Fibroblast of lung (primary cell): ENCODE results near the gene PFKFB2. TPM values are rescaled to one million over a fixed set of nuclear protein-coding genes. Genes with fewer than 3 reads are reported as not detected.

ENCODE experiments used
- DNase-seq, 2 donors: peaks; one replicate each; pipeline versions ENCODE4 v3.0.0 to v3.0.0-alpha.2; 2010; ENCODE audit warnings: low read depth in 2 of 2
- H2AFZ ChIP-seq: 2 replicates; pipeline ENCODE4 v1.5.1; 2012; ENCODE audit warnings: low read length, control low read depth, inconsistent platforms
- H3K27ac ChIP-seq: 2 replicates; pipeline ENCODE4 v1.5.1; 2011; ENCODE audit warnings: low read length, control low read depth; ENCODE audit not compliant: insufficient read depth
- H3K27me3 ChIP-seq: 2 replicates; pipeline ENCODE4 v1.5.1; 2011; ENCODE audit warnings: mild to moderate bottlenecking, low read length; ENCODE audit not compliant: control insufficient read depth, insufficient read depth
- H3K36me3 ChIP-seq: 2 replicates; pipeline ENCODE4 v1.5.1; 2011; ENCODE audit warnings: low read length; ENCODE audit not compliant: control insufficient read depth, insufficient read depth
- H3K4me1 ChIP-seq: 2 replicates; pipeline ENCODE4 v1.5.1; 2011; ENCODE audit warnings: low read length; ENCODE audit not compliant: control insufficient read depth, insufficient read depth; ENCODE audit errors: extremely low read depth
- H3K4me2 ChIP-seq: 2 replicates; pipeline ENCODE4 v1.5.1; 2011; ENCODE audit warnings: low read length, control low read depth; ENCODE audit not compliant: insufficient read depth; ENCODE audit errors: extremely low read depth
- H3K4me3 ChIP-seq, 4 experiments: fragments of 200-600 bp in 1 of 4; sonication (generic) in 1 of 4; replicated peaks in 1 of 4; 2 replicates each; pipeline ENCODE4 v1.5.1; 2011 to 2016; ENCODE audit warnings: low read length in 4 of 4, low read depth in 3 of 4, mild to moderate bottlenecking in 3 of 4, control low read depth in 2 of 4, inconsistent platforms in 1 of 4, mixed read lengths in 1 of 4; ENCODE audit not compliant: insufficient read depth in 1 of 4; ENCODE audit errors: control extremely low read depth in 1 of 4
- H3K79me2 ChIP-seq: 2 replicates; pipeline ENCODE4 v1.5.1; 2012; ENCODE audit warnings: mild to moderate bottlenecking, low read length, inconsistent platforms; ENCODE audit not compliant: control insufficient read depth, insufficient read depth
- H3K9ac ChIP-seq: 2 replicates; pipeline ENCODE4 v1.5.1; 2011; ENCODE audit warnings: mild to moderate bottlenecking, low read length, control low read depth; ENCODE audit not compliant: insufficient read depth
- H3K9me3 ChIP-seq: 2 replicates; pipeline ENCODE4 v1.5.1; 2012; ENCODE audit warnings: low read depth, low read length; ENCODE audit not compliant: control insufficient read depth, insufficient read depth
- H4K20me1 ChIP-seq: 2 replicates; pipeline ENCODE4 v1.5.1; 2011; ENCODE audit warnings: low read length; ENCODE audit not compliant: control insufficient read depth, insufficient read depth; ENCODE audit errors: extremely low read depth
- EZH2 ChIP-seq: IDR thresholded peaks from 2 replicates; pipeline ENCODE4 v1.5.1; 2012; ENCODE audit warnings: low read length, control low read depth, mild to moderate bottlenecking; ENCODE audit errors: missing control alignments
- polyA plus RNA-seq, 2 donors: library from polyadenylated mRNA; depleted of rRNA in 1 of 2; stranded (reverse) in 1 of 2; unstranded in 1 of 2; fragments of >200 nt; gene quantifications; 2 replicates each; pipeline ENCODE4 v1.2.1, GENCODE V29; 2011 to 2012; ENCODE audit warnings: missing spikeins in 1 of 2
- total RNA-seq: library from RNA; depleted of rRNA; stranded (reverse); fragments of >200 nt; gene quantifications from 2 replicates; pipeline ENCODE4 v1.2.1, GENCODE V29; 2014
- TF ChIP-seq, protein P1 (sequence below), 2 donors: IDR thresholded peaks in 1 of 2; conservative IDR thresholded peaks in 1 of 2; 1 replicate in 1 of 2; 2 replicates in 1 of 2; pipeline ENCODE4 v1.5.1; 2011 to 2012; ENCODE audit warnings: low read length in 2 of 2, control low read depth in 1 of 2, inconsistent platforms in 1 of 2, low read depth in 1 of 2, mild to moderate bottlenecking in 1 of 2

Gene PFKFB2
- total and polyA plus RNA-seq, 2 donors (not counting 1 experiment from before 2014, with no cell fraction given) = 3.2 to 7.6 TPM

DNA sequence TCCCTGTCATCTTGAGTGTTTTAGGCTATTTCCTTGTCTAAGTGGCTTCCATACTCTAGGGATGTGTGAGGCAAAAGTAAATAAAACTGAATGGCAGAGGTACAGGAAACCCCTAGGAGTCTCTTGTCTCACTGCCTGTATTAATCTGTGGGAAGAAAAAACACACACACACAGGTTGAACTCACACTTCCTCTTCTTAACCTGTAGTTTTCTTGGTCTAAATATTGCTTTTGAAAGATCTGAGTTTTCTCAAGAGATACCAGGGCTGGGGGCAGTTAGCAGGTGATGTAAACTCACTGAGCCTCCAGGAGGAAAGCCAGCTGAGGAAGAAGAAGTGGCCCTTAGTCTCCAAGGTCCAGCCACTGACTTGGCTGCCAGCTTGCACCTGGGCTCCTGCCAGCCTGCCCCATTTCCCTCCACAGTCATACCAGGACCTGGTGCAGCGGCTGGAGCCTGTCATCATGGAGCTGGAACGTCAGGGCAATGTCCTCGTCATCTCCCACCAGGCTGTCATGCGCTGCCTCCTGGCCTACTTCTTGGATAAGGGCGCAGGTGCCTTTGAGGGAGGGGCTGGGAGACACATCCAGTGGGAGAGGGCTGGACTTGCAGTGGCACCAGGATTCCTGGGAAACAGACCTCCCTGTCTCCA, 16.9 kb downstream of the PFKFB2 start:
- Histone ChIP-seq H3K27ac (no peak overlapping the region), H3K4me3 (no peak overlapping the region), H3K4me1 (no peaks in the 10 kb centered on the region), H3K9me3 (no peaks in the 10 kb centered on the region), H3K4me2 (no peak overlapping the region), H3K27me3 (no peaks in the 10 kb centered on the region), H3K9ac (no peak overlapping the region), H4K20me1 (no peaks in the 10 kb centered on the region), H3K79me2 (no peaks in the 10 kb centered on the region), H3K36me3 (no peaks in the 10 kb centered on the region), H2AFZ (no peak overlapping the region)
- TF ChIP-seq, protein P1, sequence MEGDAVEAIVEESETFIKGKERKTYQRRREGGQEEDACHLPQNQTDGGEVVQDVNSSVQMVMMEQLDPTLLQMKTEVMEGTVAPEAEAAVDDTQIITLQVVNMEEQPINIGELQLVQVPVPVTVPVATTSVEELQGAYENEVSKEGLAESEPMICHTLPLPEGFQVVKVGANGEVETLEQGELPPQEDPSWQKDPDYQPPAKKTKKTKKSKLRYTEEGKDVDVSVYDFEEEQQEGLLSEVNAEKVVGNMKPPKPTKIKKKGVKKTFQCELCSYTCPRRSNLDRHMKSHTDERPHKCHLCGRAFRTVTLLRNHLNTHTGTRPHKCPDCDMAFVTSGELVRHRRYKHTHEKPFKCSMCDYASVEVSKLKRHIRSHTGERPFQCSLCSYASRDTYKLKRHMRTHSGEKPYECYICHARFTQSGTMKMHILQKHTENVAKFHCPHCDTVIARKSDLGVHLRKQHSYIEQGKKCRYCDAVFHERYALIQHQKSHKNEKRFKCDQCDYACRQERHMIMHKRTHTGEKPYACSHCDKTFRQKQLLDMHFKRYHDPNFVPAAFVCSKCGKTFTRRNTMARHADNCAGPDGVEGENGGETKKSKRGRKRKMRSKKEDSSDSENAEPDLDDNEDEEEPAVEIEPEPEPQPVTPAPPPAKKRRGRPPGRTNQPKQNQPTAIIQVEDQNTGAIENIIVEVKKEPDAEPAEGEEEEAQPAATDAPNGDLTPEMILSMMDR (conservative IDR thresholded peaks at IDR 0.05 in 1 of 2, IDR thresholded peaks at IDR 0.05 in 1 of 2; ENCODE audit: low read depth in 1 of 2, low read length in 2 of 2) = no peak
- TF ChIP-seq EZH2 = no peak
- DNase-seq = no peak

DNA sequence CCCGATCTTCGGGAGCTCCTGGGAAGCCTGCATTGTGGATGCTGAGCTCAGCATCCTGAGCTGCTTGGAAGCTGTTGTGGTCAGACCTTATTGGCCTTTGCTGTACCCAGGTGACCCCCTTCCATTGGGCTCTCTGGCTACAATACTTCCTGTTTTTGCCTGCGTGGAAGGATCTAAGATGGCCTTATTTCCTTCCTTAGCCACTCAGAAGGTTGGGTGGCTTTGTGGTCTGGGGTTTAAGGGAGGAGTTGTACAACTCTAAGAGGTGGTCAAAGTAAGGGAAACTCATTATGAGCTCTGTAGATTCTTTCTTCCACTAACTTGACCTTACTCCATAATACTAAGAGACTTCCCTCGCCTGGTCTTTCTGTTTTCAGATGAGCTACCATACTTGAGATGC, 17.7 kb downstream of the PFKFB2 start:
- no peak overlapping the region for H2AFZ ChIP-seq
- no peaks in the 10 kb centered on the region for H3K4me1 ChIP-seq
- no peaks in the 10 kb centered on the region for H4K20me1 ChIP-seq
- no peaks in the 10 kb centered on the region for H3K9me3 ChIP-seq
- H3K27ac ChIP-seq = no peak overlapping the region
- no peak overlapping the region for H3K4me3 ChIP-seq
- no peaks in the 10 kb centered on the region for H3K79me2 ChIP-seq
- DNase-seq = no peak
- H3K4me2 ChIP-seq = no peak overlapping the region
- no peak overlapping the region for H3K9ac ChIP-seq
- H3K27me3 ChIP-seq = no peaks in the 10 kb centered on the region
- H3K36me3 ChIP-seq = no peaks in the 10 kb centered on the region
- no peak for TF ChIP-seq EZH2
- TF ChIP-seq, protein P1 (conservative IDR thresholded peaks at IDR 0.05 in 1 of 2, IDR thresholded peaks at IDR 0.05 in 1 of 2; ENCODE audit: low read depth in 1 of 2, low read length in 2 of 2) = no peak

DNA sequence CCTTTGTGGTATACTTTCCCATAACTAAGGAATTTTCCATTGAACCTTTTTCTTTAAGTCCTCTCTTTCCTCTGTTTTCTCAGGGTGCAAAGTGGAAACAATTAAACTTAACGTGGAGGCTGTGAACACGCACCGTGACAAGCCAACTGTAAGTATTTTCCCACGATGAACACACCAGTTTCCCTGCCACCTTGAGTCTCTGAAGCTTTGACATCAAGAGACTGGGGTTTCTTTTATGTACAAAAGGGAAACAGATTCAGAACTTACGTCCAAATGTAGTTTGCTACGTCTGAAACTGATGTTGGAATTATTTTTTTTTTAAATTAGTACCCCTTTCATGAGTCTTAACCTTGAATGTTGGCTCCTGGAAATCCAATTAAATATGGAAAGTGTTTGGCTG, 18.4 kb downstream of the PFKFB2 start:
- DNase-seq = no peak
- H2AFZ ChIP-seq = no peak overlapping the region
- H3K9me3 ChIP-seq = no peaks in the 10 kb centered on the region
- TF ChIP-seq, protein P1 (conservative IDR thresholded peaks at IDR 0.05 in 1 of 2, IDR thresholded peaks at IDR 0.05 in 1 of 2; ENCODE audit: low read depth in 1 of 2, low read length in 2 of 2) = no peak
- no peak for TF ChIP-seq EZH2
- H3K9ac ChIP-seq = no peak overlapping the region
- H3K79me2 ChIP-seq = no peaks in the 10 kb centered on the region
- H3K27me3 ChIP-seq = no peaks in the 10 kb centered on the region
- H3K27ac ChIP-seq = no peak overlapping the region
- no peak overlapping the region for H3K4me2 ChIP-seq
- H3K4me3 ChIP-seq = no peak overlapping the region
- H3K36me3 ChIP-seq = no peaks in the 10 kb centered on the region
- no peaks in the 10 kb centered on the region for H4K20me1 ChIP-seq
- H3K4me1 ChIP-seq = no peaks in the 10 kb centered on the region
